ENCODE measurements around the gene TIMM23.
A peak's percentile ranks its signal among the peaks of the same experiment; 100 is the strongest.
"Not testable (repeated sequence)": the region's sequence is repeated elsewhere in the genome, so short reads cannot be mapped to it uniquely, and the experiment has no call there.

TIMM23 gene, protein sequence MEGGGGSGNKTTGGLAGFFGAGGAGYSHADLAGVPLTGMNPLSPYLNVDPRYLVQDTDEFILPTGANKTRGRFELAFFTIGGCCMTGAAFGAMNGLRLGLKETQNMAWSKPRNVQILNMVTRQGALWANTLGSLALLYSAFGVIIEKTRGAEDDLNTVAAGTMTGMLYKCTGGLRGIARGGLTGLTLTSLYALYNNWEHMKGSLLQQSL

DNA sequence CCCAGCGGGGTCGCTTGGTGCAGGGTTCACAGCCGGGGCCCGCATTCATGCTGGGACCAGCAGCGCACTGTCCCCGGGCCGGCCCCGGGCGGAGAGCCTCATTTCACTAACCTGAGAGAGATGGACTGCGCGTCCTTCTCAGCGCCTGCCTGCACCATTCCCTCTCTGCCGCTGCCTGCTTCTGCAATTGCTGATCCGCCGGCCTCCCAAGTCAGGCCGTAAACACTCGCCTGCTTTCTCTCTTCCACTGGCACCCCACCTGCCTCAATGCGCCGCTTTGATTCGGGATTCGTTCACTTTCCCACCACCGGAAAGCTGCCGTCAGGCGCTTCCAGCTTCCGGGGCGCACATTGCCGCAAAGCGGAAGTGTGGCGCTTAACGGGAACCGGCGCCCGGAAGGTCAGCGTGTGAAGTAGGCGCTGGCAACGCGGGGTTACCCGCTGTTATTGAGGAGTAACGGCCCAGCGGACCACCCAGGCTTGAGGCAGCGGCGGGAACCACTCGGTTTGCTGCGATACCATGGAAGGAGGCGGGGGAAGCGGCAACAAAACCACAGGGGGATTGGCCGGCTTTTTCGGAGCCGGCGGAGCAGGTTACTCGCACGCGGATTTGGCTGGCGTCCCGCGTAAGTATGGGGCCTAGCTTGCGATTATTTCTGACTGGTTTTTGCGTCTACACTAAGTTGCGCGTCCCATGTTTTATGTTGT lies at the start of gene TIMM23:
Gene TIMM23 (plus strand): TSS at position 384 of the 707 bp plus-strand sequence. CDS start 136 bp downstream, at position 520.
- DNase-seq (ENCODE audit: low read depth), result peak; percentile 90

DNA sequence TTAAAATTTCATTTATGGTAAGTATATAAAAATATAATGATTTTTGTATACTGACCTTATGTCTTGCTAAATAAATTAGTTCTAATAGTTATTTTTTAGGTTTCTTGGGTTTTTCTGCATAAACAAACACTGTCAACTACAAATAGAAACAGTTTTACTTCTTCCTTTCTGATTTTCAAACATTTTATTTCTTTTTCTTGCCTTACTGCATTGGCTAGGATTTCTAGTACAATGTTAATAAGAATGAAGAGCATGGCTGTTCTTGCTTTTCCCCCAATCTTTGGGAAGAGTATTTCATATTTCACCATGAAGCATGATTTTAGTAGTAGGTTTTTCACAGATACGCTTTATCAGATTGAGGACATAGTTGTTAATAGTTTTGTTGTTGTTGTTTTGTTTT lies 45.5 kb upstream of the TIMM23 start:
- DNase-seq (ENCODE audit: low read depth), result not testable (repeated sequence)

DNA sequence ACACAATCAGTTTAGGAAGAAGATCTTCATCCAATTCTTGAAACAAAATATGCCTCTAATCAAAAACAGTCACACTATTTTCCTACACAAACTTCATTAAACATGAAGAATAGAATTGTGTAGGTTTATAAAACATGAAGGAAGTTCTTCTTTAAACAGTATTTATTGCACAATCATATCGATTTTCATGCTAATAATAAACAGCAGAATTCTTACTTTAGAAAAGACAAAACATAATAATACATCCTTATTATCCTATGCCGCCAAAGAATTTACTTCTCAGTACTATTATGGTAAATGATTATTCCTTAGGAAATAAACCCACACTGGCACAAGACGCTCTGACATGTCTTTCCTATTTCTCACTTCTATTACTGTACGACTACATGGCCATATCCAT lies 41.0 kb upstream of the TIMM23 start:
- DNase-seq (ENCODE audit: low read depth), result not testable (repeated sequence)

DNA sequence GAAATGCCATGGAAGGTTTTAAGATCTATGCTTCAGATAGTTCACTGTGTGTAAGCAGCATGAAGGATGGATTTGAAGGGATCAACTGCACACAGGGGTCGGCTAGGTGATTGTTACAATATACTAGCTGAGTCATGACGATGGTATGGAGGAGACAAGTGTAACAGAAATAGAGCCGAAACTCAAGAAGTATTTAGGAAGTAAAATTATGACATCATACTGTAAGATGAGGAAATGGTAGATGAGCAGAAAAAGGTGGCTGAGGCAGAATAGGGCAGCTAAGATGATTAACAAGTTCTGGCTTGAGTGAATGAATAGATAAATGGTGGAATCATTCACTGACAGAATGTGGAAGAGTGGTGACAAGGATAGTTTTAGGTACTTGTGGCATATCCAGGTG lies 37.5 kb upstream of the TIMM23 start:
- peak; percentile 27 for DNase-seq (ENCODE audit: low read depth)

DNA sequence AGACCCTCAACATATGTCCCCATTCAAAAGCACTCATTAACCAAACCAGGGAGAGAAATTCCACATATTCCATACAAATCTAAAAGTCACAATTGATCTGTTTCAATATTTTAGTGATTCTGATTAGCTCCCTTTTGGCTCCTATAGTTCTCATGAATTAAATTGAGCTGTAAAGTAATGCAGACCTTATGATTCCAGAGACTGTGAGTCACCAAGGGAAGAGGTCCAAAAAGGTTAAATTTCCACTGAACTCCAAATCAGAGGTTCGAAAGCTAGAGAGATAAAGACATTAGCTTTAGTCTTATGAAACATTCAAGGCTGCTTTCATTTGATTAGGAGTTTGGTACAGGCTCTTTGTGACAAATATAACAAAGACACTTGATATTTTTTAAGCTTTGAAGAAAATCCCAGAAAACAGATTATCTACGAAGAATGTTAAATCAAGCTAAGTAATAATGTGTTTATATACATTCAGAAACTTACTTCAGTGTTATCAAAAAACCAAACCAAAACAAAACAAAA lies 33.1 kb upstream of the TIMM23 start:
- not testable (repeated sequence) for DNase-seq (ENCODE audit: low read depth)

DNA sequence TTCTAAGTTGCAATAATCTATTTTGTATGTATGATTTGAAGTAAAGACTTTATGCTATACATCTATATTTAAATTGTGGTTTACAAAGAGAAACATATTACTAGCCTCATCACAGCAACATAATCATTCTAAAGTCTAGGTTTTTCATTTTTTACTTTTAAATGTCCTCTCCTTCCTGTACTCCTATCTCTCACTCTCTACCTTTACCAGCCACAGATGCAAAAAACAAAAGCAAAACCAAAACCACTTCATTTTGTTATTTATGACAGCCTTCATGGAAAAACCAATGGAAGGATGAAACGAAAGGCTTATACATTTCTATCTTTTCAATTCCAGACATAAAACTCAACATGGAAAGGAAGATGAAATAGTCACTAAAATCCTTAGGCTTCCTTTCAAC lies 31.1 kb upstream of the TIMM23 start:
- DNase-seq (ENCODE audit: low read depth), result not testable (repeated sequence)

DNA sequence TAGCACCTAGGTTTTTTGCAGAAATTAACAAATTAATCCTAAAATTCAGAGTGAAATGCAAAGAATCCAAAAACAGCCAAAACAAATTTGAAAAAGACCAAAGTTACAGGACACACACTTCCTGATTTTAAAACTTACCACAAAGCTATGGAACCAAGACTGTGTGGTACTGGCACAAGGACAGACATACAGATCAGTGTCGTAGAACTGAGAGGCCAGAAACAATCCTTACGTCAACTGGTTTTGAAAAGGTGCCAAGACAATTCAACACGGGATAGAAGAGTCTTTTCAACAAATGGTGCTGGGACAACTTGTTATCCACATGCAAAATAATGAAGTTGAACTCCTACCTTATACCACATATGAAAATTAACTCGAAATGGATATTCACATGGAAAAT lies 26.8 kb upstream of the TIMM23 start:
- not testable (repeated sequence) for DNase-seq (ENCODE audit: low read depth)

DNA sequence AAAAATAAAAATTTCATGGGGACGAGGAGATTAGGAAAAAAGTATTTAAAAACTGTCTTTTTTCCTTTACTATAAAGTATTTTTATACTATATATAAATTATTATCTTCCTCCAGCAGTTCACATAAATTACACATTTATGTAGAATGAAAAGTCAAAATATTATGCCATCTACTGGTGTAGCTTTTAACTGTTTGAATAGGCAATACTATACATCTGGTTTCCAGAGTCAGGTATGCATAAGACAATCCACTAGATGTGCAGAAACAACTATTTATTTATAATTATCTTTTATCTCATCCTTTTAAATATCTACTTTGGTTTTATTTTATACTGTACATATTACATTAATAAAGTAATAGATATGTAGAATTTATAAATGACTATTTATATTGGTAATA lies 24.9 kb upstream of the TIMM23 start:
- DNase-seq (ENCODE audit: low read depth), result not testable (repeated sequence)

DNA sequence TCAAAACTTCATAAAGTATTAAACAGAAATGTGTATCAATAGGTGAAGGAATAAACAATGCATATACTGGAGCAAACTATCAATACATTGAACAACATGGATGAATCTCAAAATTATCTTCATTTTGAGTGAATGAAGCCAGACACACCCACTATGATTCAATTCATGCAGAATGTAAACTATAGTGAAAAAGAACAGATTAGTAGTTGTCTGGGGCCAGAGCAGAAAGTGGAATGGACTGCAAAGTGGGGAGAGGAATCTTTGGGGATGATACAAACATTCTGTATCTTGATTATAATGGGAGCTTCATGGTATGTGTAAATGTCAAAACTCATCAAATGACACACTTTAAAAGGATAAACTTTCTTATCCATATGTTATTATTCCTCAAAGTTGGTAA lies 23.5 kb upstream of the TIMM23 start:
- DNase-seq (ENCODE audit: low read depth), result peak; percentile 49

DNA sequence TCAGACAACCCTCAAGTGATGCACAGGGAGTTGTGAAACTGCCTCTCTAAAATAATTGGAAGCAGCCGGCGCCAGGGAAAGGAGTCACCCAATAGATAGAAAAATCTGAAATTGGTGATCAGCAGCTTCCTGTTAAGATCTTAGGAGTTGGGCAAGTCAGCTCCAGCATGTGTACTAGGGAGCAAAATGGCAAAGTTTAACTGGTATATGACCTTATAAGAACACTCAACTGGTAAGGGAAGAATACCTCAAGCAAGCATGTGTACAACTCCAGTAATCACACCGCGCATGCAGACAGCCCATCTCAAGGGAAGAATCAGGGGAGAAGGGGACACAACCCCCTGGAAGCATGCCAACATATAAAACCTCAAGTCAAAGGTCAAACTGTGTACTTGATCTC lies 17.9 kb upstream of the TIMM23 start:
- DNase-seq (ENCODE audit: low read depth), result not testable (repeated sequence)

DNA sequence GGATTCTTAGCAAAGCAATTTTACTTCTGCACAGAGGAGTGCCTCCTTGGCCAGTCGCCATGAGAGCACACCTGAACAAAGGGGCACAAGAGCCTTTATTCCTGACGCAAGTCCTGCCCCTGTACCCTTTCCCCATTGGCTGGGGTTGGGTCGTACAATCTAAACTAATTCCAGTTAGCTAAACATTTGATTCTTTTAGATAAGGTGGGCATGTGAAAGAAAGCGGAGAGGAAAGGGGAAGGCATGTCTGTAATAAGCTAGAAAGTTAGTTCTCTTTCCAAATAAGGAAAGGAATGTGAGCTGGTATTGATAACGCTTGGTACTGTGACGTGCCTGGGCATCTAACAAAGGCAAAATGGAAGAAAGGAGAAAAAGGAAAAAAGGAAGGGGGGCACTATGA lies 15.7 kb upstream of the TIMM23 start:
- DNase-seq (ENCODE audit: low read depth), result not testable (repeated sequence)

DNA sequence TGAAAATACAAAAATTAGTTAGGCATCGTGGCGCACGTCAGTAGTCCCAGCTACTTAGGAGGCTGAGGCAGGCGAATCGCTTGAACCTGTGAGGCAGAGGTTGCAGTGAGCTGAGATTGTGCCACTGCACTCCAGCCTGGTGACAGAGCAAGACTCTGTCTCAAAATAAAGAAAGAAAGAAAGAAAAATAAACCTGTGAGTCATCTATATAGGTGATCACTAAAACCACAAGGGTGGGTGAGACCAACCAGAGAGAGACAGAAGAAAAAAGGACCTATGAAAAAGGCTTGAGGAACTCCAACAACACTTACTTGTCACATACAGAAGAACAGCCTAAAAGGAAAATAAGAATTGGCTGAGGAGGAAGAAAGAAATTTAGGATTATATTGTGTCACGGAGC lies 14.4 kb upstream of the TIMM23 start:
- not testable (repeated sequence) for DNase-seq (ENCODE audit: low read depth)

DNA sequence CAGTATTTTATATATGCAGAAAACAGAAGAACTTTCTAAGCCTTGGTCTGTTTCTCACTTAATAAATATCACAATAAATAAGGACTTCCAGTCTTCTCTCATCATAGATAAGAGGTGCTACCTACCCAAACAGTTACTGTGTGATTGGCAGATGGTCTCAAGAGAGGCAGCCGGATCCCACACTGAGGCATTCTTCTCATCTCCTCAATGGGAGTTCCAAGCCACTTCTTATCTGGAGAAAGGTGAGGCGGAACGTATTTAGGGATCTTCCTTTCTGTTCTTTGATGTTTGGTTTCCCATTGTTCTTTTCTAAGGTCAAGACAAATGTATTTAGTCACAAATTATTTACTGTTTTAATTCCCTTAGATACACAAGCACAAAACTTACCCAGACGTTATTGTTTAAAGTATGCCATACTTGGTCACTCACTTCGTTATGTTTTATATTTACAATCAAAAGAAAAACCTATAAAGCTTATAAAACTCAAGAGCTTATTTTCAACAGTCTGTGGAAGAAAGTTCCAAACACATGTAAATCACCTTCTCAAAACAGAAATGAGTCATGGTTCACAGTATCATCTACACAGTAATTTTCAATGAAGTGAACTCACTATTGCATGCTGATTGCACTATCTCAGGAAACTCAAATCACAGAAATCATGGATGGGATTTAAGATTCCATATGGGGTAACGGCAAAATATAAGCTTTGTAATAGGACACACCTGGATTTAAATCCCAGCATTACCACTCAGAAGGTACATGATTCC lies 9.4 kb upstream of the TIMM23 start:
- DNase-seq (ENCODE audit: low read depth), result not testable (repeated sequence)

DNA sequence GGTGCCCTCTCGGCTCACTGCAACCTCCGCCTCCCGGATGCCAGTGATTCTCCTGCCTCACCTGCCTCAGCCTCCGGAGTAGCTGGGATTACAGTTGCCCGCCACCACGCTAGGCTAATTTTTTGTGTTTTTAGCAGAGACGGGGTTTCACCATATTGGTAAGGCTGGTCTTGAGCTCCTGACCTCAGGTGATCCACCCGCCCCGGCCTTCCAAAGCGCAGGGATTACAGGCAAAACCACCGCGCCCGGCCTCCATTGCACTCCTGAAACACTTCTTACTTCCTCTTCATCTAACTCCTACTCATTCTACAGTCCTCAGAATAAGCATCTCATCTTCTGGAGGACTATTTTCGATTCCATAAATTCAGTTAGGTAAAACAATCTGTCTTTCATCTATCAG lies 1.3 kb upstream of the TIMM23 start:
- DNase-seq (ENCODE audit: low read depth), result not testable (repeated sequence)

DNA sequence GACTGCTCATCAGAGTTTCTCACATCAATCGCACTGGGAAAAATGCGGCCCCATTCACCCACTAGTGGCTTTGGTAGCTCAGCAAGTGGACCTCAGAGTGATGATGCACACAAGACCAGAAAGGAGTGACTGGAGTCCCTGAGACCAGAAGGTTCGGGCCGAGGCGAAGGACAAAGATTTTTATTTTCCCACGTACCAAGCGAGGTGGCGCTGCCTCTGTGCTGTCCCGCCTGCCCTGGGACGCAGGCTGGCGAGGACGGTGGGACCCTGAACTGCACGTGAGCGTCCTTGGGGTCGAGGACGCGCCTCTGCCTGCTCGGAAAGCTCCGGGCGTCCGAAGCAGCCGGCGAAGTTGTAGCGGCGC lies 565 bp upstream of the TIMM23 start:
- peak; percentile 12 for DNase-seq (ENCODE audit: low read depth)

DNA sequence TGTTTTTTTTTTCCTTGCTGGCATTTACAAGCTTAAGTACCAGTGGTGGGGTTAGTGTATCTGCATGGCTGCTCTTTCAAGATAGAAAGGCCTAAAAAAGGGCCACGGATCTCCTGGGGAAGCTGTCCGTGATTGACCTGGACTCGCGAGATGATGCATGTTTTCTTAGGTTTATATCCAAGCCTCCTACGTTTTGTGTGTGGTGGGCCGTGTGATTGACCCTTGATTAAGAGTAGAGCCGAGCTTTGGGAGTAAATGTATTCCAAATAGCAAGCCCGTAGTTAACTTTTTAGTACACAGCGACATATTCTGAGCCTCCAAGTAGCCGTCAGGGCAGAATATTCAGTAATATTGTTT lies 502 bp downstream of the TIMM23 start:
- peak; percentile 31 for DNase-seq (ENCODE audit: low read depth)

DNA sequence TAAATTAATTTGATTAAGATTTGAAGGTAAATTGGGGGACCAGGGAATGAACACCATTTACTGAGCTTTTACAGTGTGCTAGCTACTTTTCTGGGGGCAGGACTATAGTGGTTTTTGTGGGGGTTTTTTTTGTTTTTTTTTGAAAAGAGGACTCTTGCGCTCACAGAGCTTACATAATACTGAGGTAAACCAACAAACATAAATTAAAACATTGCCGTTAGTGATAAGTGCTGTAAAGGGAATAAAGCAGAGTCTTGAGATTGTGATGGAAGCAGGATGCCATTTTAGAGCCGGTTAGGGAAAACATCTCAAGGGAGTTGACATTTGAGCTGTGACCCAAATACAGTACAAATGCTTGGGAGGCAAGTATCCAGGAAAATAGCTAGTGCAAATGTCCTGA lies 1.8 kb downstream of the TIMM23 start:
- not testable (repeated sequence) for DNase-seq (ENCODE audit: low read depth)

DNA sequence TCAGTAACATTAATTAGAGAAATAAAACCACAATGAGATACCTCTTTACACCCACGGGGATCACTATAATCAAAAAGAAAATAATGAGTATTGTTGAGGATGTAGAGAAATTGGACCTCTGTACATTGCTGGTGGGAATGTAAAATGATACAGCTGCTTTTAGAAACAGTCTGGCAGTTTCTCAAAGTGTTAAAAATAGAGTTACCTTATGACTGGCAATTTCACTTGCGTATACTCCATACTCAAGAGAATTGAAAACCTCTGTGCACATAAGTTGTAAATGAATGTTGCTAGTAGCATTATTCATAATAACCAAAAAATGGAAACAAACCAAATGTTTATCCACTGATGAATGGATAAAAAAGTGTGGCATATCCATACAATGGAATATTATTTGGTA lies 6.3 kb downstream of the TIMM23 start:
- DNase-seq (ENCODE audit: low read depth), result not testable (repeated sequence)

DNA sequence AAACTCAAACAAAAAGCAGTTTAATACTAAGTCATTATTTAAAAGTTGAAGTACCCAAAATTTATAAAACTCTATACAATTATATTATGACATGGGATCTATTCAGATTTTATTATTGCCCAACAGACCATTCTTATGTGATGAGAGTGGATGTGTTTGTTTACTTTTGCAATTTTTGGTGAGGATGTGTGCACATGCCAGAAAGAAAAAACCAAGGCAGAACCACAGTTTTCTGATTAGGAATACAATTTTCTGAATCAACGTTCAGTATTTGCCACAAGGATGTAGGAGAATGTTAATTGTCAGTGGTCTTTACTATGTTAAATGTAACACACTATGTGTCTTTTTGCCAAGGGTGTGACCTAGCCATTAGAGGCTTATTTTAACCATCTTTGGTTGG lies 9.1 kb downstream of the TIMM23 start:
- not testable (repeated sequence) for DNase-seq (ENCODE audit: low read depth)

DNA sequence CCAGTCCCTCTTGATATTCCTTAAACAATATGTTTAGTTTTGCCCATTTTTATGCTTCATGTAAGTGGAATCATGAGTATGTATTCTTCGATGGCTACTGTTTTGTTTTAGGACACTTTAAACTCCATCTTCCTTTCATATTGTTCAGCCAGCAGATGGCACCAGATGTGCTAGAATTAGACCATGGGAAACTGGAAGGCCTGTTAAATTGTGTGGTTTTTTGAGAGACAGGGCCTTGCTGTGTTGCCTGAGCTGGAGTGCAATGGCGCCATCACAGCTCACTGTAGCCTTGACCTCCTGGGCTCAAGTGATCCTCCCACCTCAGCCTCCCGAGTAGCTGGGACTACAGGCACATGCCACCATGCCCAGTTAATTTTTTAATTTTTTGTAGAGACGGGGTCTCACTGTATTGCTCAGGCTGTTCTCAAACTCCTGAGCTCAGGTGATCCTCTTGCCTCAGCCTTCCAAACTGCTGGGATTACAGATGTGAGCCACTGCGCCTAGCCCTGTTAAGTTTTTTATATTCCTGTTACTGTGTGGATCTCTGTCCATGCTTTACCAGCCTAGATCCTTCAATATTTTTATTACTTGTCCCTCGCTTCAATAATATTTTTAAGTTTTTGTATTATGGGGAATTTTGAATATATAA lies 11.4 kb downstream of the TIMM23 start:
- peak; percentile 65 for DNase-seq (ENCODE audit: low read depth)

DNA sequence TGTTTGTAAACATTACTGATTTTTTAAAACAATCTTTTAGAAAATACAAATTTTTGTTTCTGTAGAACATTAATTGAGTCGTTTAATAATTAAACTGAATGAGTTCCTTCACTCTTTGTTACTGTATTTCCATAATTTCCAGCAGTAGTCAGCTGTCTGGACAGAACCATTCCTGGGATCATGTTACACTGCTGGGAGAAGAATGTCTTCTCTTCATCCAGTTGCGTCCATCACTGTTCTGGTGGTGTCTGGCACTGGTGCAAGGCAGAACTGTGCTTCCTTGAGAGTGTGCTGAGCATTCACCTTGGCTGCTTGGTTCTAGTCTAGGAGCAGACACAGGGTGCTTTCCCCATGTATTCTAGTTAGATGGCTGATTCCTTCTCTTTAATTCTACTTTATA lies 12.2 kb downstream of the TIMM23 start:
- peak; percentile 45 for DNase-seq (ENCODE audit: low read depth)

DNA sequence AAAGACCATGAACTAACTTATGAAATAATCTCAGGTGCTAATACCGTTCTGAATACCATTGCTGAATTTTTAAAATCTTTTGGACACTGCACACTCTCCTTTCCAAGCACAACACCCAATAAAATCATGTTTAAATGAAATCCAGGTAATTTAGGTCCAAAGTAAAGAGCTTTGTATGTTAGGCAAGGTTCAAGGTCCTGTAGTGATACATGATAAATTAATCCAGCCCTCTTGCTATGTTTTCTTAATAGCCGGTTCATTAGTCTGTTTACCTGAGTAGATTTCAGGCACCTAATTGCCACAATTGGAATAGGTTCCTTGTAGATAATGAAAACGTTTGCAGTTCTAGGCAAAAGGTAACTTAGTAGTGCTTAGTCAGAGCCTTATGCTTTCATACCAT lies 13.3 kb downstream of the TIMM23 start:
- not testable (repeated sequence) for DNase-seq (ENCODE audit: low read depth)
